NCI-H2227 (cell line): ENCODE measurements around the gene DENND2A.
"Not testable (repeated sequence)": the region's sequence is repeated elsewhere in the genome, so short reads cannot be mapped to it uniquely, and the experiment has no call there.

Experiments used
- DNase-seq: peaks from one replicate; lab custom pipeline; 2025; ENCODE audit not compliant: unreplicated experiment; lab: John Stamatoyannopoulos, UW

The DENND2A gene

DNA sequence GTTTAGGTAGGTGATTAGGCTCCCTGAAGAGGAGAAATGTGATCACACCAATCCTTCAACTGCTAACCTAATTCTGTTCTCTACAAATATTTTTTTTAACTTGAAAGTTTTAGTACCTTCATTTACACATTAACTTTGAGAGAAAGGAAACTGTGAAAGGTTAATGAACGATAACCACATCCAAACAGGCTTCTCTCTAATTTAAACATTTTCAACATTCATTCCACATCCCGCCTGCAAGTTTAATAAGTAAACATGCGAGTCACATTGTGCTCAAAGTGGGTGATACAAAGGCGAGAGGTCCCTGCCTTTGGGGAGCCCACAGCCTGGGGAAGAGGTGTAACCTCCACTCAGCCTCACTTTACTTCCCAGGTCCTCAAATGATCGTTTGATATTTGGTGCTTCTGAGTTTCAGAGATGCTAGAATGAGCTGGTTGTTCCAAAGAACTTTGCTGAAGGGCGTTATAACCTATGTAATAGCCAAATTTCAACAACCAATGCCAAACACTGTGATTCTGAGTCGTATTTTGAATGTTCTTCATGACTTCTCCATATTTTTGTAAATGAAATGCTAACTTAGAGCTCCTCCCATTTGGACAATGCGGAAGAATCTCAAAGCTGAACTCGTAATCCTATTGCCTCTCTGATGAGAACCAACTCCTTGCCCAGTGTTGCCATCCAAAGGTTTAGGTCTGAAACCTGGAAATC, 47.5 kb downstream of the DENND2A start:
- DNase-seq, result no peak

DNA sequence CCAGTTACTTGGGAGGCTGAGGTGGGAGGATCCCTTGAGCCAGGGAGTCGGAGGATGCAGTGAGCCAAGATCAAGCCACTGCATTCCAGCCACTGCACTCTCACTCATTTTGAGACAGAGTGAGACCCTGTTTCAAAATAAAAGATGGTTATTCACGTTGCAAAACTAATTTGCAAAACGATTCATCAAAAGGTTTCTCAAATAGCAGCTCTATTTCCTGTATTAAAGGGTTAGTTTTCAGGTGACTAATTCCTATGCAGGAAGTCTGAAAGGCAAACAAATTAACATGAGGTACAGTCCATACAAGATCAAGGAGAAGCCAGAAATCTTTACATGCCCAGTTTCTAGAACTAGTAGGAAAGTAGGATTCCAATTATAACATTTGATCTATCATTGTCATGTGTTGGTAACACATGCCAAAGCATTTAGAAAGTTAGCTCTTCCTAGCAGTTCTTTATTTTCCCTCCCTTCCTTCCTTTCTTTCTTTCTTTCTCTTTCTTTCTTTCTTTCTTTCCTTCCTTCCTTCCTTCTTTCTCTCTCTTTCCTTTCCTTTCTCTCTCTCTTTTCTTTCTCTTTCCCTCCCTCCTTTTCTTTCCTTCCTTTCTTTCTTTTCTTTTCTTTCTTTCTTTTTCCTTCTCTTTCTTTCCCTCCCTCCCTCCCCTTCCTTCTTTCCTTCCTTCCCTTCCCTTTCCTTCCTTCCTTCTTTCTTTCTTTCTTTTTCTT, 49.3 kb downstream of the DENND2A start:
- no peak for DNase-seq

DNA sequence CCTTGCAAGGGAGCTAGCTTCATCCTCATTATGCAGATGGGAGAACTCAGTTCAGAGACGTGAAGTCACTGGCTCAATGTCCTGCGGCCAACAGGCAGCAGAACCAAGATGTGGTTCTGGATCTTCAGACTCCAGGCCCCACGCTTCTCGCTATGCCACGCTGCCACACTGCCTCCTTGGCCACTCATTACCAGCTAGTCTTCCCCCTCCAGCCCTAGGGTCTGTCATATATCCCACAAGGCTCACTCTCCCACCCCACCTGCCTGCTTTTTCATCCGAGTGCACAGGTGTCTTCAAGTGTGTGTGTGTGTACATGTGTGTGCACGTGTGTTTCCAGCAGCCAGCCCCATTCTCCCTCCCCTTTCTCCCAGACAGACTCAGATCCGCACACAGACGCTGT, 53.4 kb downstream of the DENND2A start:
- DNase-seq, result no peak

DNA sequence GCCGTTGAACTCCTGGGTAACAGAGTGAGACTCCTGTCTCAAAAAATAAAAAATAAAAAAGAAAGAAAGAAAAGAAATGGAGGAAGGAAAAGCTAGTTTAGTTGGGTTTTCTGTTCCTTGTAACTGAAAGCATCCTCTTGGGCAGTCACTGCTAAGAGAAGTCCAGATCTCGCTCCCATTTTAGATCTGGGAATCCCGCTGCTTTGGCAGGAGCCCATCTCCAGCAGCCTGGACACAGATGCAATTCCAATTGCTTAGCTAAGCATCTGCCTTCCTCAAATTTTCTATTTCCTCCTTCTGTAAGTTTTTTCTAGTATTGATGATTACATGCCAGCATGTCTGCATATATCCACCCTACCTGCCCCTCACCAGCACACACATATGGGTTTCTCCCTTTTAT, 54.1 kb downstream of the DENND2A start:
- no peak for DNase-seq

DNA sequence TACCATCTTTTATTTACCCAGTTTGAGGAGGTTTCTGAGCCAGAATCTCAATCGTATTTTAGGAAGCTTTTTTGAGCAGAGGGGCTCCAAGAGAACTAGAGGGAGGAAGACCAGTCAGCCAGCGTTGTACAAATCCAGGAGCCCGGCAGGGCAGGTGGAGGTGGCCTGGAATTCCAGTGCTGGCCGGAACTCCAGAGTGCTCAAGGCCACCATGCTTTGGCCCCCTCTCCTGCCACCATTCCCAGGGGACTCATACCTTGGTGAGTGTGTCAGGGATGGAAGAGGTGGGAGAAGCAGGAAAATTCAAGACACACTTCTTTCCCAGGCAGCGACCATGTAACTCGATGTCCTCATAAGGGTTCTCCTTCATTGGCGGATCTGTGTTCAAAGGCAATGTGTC, 55.3 kb downstream of the DENND2A start:
- no peak for DNase-seq

DNA sequence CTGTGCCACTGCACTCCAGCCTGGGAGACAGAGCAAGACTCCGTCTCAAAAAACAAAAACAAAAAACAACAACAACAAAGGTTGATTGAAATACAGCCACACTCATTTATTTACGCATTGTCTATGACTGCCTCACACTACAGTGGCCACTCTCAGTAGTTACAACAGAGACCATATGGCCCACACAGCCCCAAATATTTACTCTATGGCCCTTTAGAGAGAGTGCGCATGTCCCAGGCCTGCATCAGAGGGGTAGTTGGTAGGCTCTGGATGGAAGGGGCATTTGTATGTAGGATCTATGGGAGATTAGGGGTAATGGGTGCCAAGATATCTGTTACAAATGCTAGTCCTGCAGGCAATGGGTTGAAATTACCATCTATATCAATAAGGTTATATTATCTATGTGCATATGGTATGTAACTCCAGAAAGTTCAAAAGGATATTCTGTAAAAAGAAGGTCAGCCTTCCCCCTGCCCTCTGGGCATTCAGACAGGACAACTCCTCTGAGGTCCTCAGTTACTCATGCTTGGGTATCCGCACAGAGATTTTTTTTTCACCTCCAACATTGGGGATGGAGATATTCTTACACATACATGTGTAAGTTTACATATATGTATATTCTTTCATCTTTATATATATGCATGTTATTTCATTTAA, 56.3 kb downstream of the DENND2A start:
- no peak for DNase-seq

DNA sequence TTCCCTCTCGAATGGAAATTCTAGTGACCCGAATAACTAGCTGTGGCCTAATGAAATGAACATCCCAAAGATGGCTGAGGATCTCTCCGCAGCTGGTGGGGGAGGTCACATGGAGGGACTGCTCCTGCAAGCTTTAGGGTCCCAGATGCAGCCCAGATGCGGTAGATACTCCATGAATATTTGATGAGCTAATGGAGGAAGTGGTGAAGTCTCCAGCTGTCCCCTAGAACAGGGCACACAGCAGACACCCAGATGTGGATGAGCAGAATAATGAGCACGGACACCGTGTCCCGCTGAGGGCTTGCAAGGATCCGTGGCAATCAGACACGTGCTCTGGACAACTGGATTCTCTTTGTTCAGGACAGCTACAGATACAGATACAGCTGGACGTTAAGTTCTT, 59.2 kb downstream of the DENND2A start:
- DNase-seq, result no peak

DNA sequence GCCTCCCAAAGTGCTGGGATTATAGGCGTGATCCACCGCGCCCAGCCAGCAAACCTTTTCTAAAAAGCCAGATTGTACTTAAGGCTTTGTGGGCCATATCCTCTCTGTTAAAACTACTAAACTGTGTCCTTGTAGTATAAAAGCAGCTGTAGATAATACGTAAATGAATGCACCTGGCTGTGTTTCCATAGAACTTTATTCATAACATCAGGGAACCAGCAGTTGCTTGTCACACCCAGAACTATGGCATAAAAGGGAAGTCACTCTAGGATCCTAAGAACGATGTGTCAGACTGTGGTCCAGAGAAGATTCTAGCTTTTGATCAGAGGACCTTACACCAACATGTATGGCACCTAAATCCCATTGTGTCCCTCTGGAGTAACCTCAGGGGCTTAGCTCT, 63.0 kb downstream of the DENND2A start:
- no peak for DNase-seq

DNA sequence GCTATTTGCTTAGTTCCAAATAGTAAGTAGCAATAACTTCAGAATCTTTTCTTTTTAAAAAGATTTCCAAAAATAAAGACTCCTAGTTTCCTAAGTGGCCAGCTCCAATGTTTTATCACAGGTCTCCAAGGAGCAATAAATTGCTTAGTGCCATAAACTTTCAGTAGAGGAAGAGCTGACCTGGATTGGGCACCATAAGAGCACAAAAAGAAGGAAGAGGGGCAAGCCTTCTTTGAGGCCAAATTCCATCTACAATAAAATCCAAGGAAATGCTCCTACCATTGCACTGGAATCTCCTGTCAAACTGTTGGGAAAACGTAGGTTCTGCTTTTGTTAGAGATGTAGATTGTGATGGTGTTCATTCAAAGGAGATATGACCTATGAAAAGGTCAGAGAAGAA, 64.0 kb downstream of the DENND2A start:
- DNase-seq, result no peak

DNA sequence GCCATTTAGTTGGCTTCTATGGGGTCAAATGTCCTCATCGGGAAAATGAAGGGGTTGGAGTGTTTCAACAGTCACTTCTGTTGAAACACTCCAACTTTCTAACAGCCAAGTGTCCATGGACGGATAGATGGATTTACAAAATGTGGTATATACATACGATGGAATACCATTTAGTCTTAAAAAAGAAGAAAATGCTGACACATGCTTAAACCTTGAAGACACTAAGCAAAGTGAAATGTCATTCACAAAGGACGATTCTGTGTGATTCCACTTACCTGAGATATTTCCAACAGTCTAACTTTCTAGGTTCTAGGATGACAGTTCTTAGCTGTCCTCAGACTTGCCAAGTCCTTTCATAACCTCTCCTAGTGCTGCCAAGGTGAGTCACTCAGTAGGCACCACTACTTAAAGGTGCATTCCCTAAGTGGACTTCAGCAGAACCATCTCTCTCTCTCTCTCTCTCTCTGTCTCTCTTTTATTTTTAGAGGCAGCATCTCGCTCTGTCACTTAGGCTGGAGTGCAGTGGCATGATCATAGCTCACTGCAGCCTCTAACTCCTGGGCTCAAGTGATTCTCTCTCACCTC, 69.0 kb downstream of the DENND2A start:
- no peak for DNase-seq

DNA sequence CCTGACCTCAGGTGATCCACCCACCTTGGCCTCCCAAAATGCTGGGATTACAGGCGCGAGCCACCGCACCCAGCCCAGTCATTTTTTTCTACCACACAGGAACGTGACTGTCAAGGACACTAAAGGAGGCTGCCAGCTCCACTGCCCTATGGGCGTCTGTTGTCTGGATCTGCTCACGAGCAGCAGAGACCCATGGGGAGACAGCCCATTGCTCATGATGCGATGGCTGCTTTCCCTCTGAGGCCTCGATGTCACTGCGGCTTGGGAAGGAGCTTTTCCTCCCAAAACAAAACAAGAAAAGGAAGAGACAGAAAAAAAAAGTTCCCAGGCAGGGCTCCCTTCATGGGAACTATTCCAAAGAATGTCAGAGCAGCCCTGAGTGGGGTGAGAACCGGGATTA, 70.5 kb downstream of the DENND2A start:
- DNase-seq, result no peak

DNA sequence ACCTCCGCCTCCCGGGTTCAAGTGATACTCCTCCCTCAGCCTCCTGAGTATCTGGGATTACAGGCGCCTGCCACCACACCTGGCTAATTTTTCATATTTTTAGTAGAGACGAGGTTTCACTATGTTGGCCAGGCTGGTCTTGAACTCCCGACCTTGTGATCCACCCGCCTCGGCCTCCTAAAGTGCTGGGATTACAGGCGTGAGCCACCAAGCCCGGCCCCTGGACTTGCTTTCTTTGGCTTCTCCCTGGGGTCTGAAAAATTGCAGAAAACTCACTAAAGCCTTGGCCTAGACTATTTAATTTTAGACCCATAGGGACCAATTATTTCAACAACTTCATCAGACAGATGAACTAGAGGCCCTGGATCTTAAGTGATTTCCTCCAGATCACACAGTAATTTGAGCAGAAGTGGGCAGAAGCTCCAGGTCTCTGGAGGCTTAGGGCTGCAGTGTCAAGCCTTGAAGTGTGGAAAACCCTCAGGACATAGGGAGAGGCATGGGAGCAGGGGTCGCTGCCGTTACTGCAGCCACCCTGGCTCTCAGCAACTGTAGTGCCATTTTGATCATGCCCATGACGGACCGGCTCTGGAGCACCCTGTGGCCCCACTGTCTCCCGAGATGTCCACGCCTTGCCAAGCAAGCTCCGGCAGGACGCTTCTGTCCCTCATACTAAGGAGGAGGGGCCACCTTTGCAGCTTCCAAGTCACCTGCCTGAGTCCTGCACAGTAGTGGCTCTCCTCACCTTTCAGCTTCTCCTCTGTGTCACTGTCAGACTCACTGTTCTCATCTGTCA, 72.4 kb downstream of the DENND2A start:
- DNase-seq, result no peak

DNA sequence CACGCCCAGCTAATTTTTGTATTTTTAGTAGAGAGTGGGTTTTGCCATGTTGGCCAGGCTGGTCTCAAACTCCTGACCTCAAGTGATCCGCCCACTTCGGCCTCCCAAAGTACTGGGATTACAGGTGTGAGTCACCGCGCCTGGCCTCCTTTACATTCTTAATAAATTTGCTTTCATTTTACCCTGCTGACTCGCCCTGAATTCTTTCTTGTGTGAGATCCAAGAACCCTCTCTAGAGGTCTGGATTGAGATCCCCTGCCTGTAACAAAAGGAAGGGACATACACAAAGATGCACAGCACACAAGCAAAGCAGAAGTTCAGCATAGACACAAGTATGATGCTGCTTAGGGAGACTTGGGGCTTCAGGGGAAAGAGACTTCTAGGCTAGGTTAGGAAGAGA, 74.4 kb downstream of the DENND2A start:
- DNase-seq, result not testable (repeated sequence)

DNA sequence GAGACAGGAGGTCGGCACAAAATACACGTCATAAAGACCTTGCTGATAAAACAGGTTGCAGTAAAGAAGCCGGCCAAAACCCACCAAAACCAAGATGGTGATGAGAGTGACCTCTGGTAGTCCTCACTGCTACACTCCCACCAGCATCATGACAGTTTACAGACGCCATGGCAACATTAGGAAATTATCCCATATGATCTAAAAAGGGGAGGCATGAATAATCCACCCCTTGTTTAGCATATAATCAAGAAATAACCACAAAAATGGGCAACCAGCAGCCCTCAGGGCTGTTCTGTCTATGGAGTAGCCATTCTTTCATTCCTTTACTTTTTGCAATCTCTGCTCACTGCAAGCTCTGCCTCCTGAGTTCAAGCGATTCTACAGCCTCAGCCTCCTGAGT, 74.9 kb downstream of the DENND2A start:
- not testable (repeated sequence) for DNase-seq

DNA sequence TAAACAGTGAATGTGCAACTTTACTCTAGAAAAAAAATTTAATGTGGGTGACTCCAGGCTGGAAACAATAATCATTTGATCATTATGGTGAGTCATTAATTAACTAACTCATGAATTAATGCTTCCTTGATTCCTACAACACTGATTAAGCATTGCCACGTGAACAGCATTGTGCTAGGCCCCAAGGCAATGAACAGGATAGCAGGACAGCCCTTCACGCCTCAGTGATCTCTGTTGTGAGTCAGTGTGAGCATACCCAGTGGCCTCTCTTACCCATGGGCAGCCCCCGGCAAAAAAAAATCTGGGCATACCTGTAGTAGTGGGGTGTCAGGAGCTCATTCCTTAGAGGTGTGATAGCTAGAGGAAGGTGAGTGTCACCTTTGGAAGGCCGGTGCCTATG, 76.0 kb downstream of the DENND2A start:
- no peak for DNase-seq

DNA sequence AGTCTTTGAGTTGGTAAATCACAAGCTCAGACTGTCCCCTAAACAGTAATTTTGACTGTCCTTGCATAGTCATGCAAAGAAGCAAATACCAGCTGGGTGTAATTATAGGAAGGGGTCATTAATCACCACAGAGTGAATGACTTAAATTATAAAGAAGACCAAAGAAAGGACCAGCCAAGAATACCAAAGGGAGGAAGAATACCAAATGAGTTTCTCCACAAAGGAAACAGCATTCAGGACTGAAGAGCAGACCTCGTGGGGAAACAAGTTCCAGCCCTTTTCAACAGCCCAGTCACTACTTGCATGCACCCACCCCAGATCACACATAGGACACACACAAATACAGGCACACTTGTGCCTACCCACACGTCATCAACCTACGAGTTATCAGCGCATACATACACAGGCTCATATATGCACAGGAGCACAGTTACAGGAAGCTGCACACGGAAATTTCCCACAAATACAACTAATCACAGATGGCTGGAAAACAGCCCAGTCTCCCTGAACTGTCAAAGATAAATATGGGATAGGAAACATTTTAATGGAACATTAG, 77.6 kb downstream of the DENND2A start:
- DNase-seq, result no peak

DNA sequence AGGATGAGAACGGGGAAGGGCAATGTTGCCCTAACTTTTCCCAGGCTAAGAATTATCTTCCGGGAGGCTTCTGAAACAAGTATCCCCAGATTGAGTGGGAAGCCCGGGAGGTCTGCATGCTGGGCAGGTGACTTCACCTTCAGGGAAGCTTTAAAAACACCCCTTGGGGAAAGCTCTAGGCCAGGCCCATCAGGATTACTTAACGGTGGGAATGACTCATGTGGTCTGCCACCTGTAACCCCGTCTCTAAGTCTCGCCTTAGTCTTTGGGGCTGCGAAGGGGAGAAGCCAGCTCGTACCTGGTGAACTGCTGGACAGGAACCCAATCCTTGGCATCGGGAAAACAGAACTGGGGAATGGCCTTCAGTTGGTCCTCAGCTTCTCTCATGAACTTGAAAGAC, 81.2 kb downstream of the DENND2A start:
- no peak for DNase-seq

DNA sequence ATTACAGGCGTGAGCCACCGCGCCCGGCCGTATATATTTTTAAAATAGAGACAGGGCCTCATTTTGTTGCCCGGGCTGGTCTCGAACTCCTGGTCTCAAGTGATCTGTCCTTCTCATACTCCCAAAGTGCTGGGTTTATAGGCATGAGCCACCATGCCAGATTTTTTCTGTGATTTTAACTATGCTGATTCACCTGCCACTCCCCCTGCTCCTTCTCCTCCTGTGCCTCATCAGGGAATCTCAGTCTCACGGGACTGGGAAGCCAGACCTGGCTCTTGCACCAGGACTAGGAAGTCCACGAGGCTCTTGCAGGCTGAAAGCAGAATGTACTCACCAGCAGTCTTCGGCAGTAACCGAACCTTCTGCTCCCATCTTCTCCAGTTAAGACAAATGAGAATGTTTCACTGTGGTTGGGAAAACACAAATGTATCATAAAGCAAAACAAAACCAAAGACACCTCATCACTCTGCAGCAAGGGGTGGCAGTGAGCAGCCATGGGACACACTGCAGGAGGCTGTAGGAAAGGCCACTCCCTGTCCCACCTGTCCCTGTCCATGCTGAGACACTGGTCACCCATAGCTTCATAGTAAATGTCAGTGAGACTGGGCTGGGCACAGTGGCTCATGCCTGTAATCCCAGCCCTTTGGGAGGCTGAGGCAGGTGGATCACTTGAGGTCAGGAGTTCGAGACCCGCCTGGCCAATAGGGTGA, 82.6 kb downstream of the DENND2A start:
- DNase-seq, result no peak

DNA sequence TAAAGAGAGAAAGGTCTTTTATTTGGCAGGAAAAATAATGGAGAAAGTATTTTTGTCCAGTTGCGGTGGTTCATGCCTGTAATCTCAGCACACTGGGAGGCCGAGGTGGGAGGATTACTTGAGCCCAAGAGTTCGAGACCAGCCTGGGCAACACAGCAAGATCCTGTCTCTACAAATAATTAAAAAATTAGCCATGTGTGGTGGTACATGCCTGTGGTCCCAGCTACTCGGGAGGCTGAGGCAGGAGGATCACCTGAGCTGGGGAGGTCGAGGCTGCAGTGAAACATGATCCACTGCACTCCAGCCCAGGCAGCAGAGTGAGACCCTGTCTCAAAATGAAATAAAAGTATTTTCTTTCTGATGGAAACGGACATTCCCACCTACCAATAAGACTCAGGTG, 83.5 kb downstream of the DENND2A start:
- no peak for DNase-seq

DNA sequence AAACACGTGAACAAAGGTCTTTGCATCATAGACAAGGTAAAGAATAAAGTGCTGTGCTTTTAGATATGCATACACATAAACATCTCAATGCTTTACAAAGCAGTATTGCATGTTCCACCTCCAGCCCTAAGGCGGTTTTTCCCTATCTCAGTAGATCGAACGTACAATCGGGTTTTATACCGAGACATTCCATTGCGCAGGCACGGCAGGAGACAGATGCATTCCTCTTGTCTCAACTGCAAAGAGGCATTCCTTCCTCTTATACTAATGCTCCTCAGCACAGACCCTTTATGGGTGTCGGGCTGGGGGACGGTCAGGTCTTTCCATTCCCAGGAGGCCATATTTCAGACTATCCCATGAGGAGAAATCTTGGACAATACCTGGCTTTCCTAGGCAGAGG, 87.4 kb downstream of the DENND2A start:
- DNase-seq, result not testable (repeated sequence)
